Activated CD4-positive, alpha-beta T cell treated with anti-CD3 and anti-CD28 coated beads for 4 hours (primary cell): ENCODE results near the gene CD2AP.
"Not testable (repeated sequence)": the region's sequence is repeated elsewhere in the genome, so short reads cannot be mapped to it uniquely, and the experiment has no call there.

Source experiments
- DNase-seq, 2 donors: peaks; one replicate each; pipeline ENCODE4 v3.0.0-alpha.2; 2020

CD2AP gene

GRCh38 chr6:47465117-47465516, 12.5 kb upstream of the CD2AP start:
- no peak for DNase-seq

- no peak for DNase-seq
Observed at GRCh38 chr6:47471911-47472310, 5.7 kb upstream of the CD2AP start.

GRCh38 chr6:47473791-47474346, 3.7 kb upstream of the CD2AP start:
- DNase-seq = no peak

- DNase-seq = no peak
Observed at GRCh38 chr6:47475319-47475816, 2.2 kb upstream of the CD2AP start.

- DNase-seq = no peak
Observed at GRCh38 chr6:47476781-47477496, 650 bp upstream of the CD2AP start.

GRCh38 chr6:47478233-47479139, 897 bp downstream of the CD2AP start:
- no peak for DNase-seq

GRCh38 chr6:47479140-47479508, 1.5 kb downstream of the CD2AP start:
- no peak for DNase-seq

- no peak for DNase-seq
Observed at GRCh38 chr6:47479874-47480273, 2.3 kb downstream of the CD2AP start.

GRCh38 chr6:47481213-47481612, 3.6 kb downstream of the CD2AP start:
- not testable (repeated sequence) for DNase-seq

- no peak for DNase-seq
Observed at GRCh38 chr6:47481806-47482205, 4.2 kb downstream of the CD2AP start.

- DNase-seq = no peak
Observed at GRCh38 chr6:47483516-47483852, 5.9 kb downstream of the CD2AP start.

GRCh38 chr6:47483853-47484546, 6.4 kb downstream of the CD2AP start:
- DNase-seq = no peak

- DNase-seq = no peak
Observed at GRCh38 chr6:47484616-47485015, 7.0 kb downstream of the CD2AP start.

- no peak for DNase-seq
Observed at GRCh38 chr6:47485083-47485482, 7.5 kb downstream of the CD2AP start.

GRCh38 chr6:47485491-47486135, 8.0 kb downstream of the CD2AP start:
- DNase-seq = no peak

- DNase-seq = no peak
Observed at GRCh38 chr6:47489995-47490394, 12.4 kb downstream of the CD2AP start.

GRCh38 chr6:47490676-47491075, 13.1 kb downstream of the CD2AP start:
- no peak for DNase-seq

GRCh38 chr6:47492355-47492754, 14.8 kb downstream of the CD2AP start:
- no peak for DNase-seq

- no peak for DNase-seq
Observed at GRCh38 chr6:47495207-47495606, 17.6 kb downstream of the CD2AP start.

- no peak for DNase-seq
Observed at GRCh38 chr6:47495954-47496545, 18.5 kb downstream of the CD2AP start.

- DNase-seq = no peak
Observed at GRCh38 chr6:47496935-47497579, 19.5 kb downstream of the CD2AP start.

- DNase-seq = no peak
Observed at GRCh38 chr6:47502920-47503319, 25.3 kb downstream of the CD2AP start.
